Measurements from ENCODE around the gene SNX33. TPM values are rescaled to one million over a fixed set of nuclear protein-coding genes. Genes with fewer than 3 reads are reported as not detected.
A peak's percentile ranks its signal among the peaks of the same experiment; 100 is the strongest.

The SNX33 gene
- total and polyA plus RNA-seq, 2 of the 13 experiments (the other 11 are each of a cell fraction or from before 2014, with no cell fraction given): 11.0 to 11.6 TPM

- no peak for TF ChIP-seq ZBTB40 (IDR thresholded peaks at IDR 0.05)
- peak; percentile 65; the same call in 1 of the 2 replicates for TF ChIP-seq ZBTB40 (CRISPR knock-in tag; IDR thresholded peaks at IDR 0.05)
- TF ChIP-seq SAP130 (CRISPR knock-in tag; IDR thresholded peaks at IDR 0.05; ENCODE audit: low read depth): peak; percentile 76; the same call in 1 of the 2 replicates
- TF ChIP-seq NFRKB (IDR thresholded peaks at IDR 0.05): no peak
- no peak for TF ChIP-seq MAFG (CRISPR knock-in tag; IDR thresholded peaks at IDR 0.05)
- TF ChIP-seq ISL2 (CRISPR knock-in tag; IDR thresholded peaks at IDR 0.05): 0 out of 2 replicates have a peak, but pooled peaks have one; percentile 7
- TF ChIP-seq SOX13 (IDR thresholded peaks at IDR 0.05): no peak; the same call in 1 of the 2 replicates
- no peak; a peak in 1 of 4 replicates for TF ChIP-seq SOX13 (CRISPR knock-in tag; conservative IDR thresholded peaks at IDR 0.05 in 1 of 2, IDR thresholded peaks at IDR 0.05 in 1 of 2)
- no peak for TF ChIP-seq ZNF672 (CRISPR knock-in tag; IDR thresholded peaks at IDR 0.05)
- no peak for TF ChIP-seq TCF12 (IDR thresholded peaks at IDR 0.05)
- TF ChIP-seq TCF12 (CRISPR knock-in tag; IDR thresholded peaks at IDR 0.05): no peak
- 0 out of 2 replicates have a peak, but pooled peaks have one; percentile 54 for TF ChIP-seq ZSCAN5A (CRISPR knock-in tag; IDR thresholded peaks at IDR 0.05; ENCODE audit: borderline replicate concordance)
- TF ChIP-seq POGK (CRISPR knock-in tag; conservative IDR thresholded peaks at IDR 0.05): 0 out of 2 replicates have a peak, but pooled peaks have one; percentile 6
- TF ChIP-seq ERF (CRISPR knock-in tag; IDR thresholded peaks at IDR 0.05): no peak; the same call in 1 of the 2 replicates
- no peak for TF ChIP-seq ZNF75D (CRISPR knock-in tag; IDR thresholded peaks at IDR 0.05; ENCODE audit: borderline replicate concordance)
- TF ChIP-seq ZBTB38 (CRISPR knock-in tag; IDR thresholded peaks at IDR 0.05): peak; percentile 58
- no peak for TF ChIP-seq CREM (IDR thresholded peaks at IDR 0.05)
- no peak for TF ChIP-seq CREM (CRISPR knock-in tag; IDR thresholded peaks at IDR 0.05)
These were observed at the start of gene SNX33 (continued) for GRCh38 chr15:75647370-75648155.
